GM12892 (cell line): Measurements from ENCODE around the gene SLC25A3. TPM values are rescaled to one million over a fixed set of nuclear protein-coding genes. Genes with fewer than 3 reads are reported as not detected.
"Not testable (repeated sequence)": the region's sequence is repeated elsewhere in the genome, so short reads cannot be mapped to it uniquely, and the experiment has no call there.

ENCODE experiments used
- DNase-seq: peaks from one replicate; pipeline ENCODE4 v3.0.0; 2011; ENCODE audit not compliant: insufficient read length
- FAIRE-seq: peaks from 2 replicates; lab custom pipeline; 2011; peaks lifted over from hg19 to GRCh38; lab: Jason Lieb, UNC
- POLR2A ChIP-seq: IDR thresholded peaks from 2 replicates; pipeline ENCODE4 v1.6.1; 2011; ENCODE audit warnings: low read depth, low read length, control low read depth
- POLR2AphosphoS5 ChIP-seq: IDR thresholded peaks from 2 replicates; pipeline ENCODE4 v1.6.1; 2011; ENCODE audit warnings: low read depth, low read length, control low read depth
- TAF1 ChIP-seq: IDR thresholded peaks from 2 replicates; pipeline ENCODE4 v1.6.1; 2011; ENCODE audit warnings: low read depth, mild to moderate bottlenecking, control low read depth, low read length, borderline replicate concordance
- polyA plus RNA-seq: library from polyadenylated mRNA; unstranded; fragments of >200 nt; gene quantifications from one replicate; pipeline ENCODE4 v1.2.1, GENCODE V29; 2012; ENCODE audit warnings: missing spikeins, inconsistent platforms; ENCODE audit not compliant: missing spikeins

SLC25A3 gene
- 709 TPM for polyA plus RNA-seq

- FAIRE-seq (peak; percentile 99), DNase-seq (peak; percentile 85)
- peak; percentile 99 for TF ChIP-seq POLR2A
- TF ChIP-seq TAF1: peak; percentile 93
- peak; percentile 99 for TF ChIP-seq POLR2AphosphoS5
Measured at GRCh38 chr12:98593351-98594049, at the start of gene SLC25A3. SLC25A3 (plus strand) TSS chr12:98593686; CDS start chr12:98593979, 293 bp downstream.

GRCh38 chr12:98543701-98544100 lies 49.8 kb upstream of the SLC25A3 start:
- DNase-seq (no peak), FAIRE-seq (no peak)
- TF ChIP-seq POLR2AphosphoS5 (no peak), TAF1 (no peak), POLR2A (no peak)

- no peak for TF ChIP-seq TAF1
- no peak for TF ChIP-seq POLR2A
- no peak for TF ChIP-seq POLR2AphosphoS5
- DNase-seq: no peak
- no peak for FAIRE-seq
Measured at GRCh38 chr12:98544751-98545150, 48.7 kb upstream of the SLC25A3 start.

- DNase-seq: no peak
- FAIRE-seq: no peak
- TF ChIP-seq POLR2AphosphoS5: no peak
- TF ChIP-seq POLR2A: no peak
- TF ChIP-seq TAF1: no peak
Measured at GRCh38 chr12:98549371-98550110, 43.9 kb upstream of the SLC25A3 start.

GRCh38 chr12:98551787-98552186 lies 41.7 kb upstream of the SLC25A3 start:
- DNase-seq (no peak), FAIRE-seq (no peak)
- no peak for TF ChIP-seq POLR2A
- TF ChIP-seq TAF1: no peak
- TF ChIP-seq POLR2AphosphoS5: no peak

GRCh38 chr12:98558097-98558496 lies 35.4 kb upstream of the SLC25A3 start:
- not testable (repeated sequence) for FAIRE-seq, DNase-seq

- FAIRE-seq: no peak
- TF ChIP-seq TAF1 (no peak), POLR2A (no peak), POLR2AphosphoS5 (no peak)
- DNase-seq: no peak
Measured at GRCh38 chr12:98559666-98560065, 33.8 kb upstream of the SLC25A3 start.

GRCh38 chr12:98561846-98562245 lies 31.6 kb upstream of the SLC25A3 start:
- DNase-seq: no peak
- FAIRE-seq: no peak
- TF ChIP-seq POLR2AphosphoS5 (no peak), TAF1 (no peak), POLR2A (no peak)

- DNase-seq: no peak
- TF ChIP-seq POLR2AphosphoS5: no peak
- TF ChIP-seq TAF1: no peak
- TF ChIP-seq POLR2A: no peak
- FAIRE-seq: no peak
Measured at GRCh38 chr12:98572010-98572409, 21.5 kb upstream of the SLC25A3 start.

- DNase-seq: no peak
Measured at GRCh38 chr12:98574110-98574509, 19.4 kb upstream of the SLC25A3 start.

GRCh38 chr12:98575013-98575412 lies 18.5 kb upstream of the SLC25A3 start:
- FAIRE-seq (no peak), DNase-seq (no peak)
- no peak for TF ChIP-seq POLR2AphosphoS5
- no peak for TF ChIP-seq TAF1
- no peak for TF ChIP-seq POLR2A

More at GRCh38 chr12:98574110-98574509, 19.4 kb upstream of the SLC25A3 start:
- FAIRE-seq: no peak
- TF ChIP-seq POLR2A (no peak), POLR2AphosphoS5 (no peak), TAF1 (no peak)

GRCh38 chr12:98576795-98577194 lies 16.7 kb upstream of the SLC25A3 start:
- not testable (repeated sequence) for FAIRE-seq, DNase-seq
